ENCODE results near the gene ACADS. TPM values are rescaled to one million over a fixed set of nuclear protein-coding genes. Genes with fewer than 3 reads are reported as not detected.

Gene ACADS
- polyA plus RNA-seq, 1 donor from 2014 or later = 3.6 TPM

DNA sequence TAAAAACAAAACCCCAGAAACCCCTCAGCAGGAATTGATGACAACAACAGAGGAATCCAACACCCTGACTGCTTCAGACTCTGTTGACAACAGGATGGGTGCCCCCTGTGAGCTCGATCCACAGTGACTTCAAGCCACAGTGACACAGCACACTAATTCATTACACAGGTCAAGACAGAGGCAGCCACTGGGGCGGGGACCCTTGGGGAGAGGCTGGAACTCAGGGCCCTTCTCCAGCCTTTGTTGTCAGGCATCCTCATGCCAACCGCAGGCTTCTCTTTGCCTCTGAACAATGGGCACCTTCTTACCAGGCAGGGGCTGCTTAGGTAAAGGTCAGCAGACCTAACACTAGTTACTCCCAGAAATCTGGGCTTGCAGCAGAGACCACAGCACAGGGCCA lies 37.6 kb downstream of the ACADS start:
- no peak overlapping the region for H2AFZ ChIP-seq (ENCODE audit: low read depth, low read length)
- H3F3A ChIP-seq (ENCODE audit: insufficient read depth, low read length, poor library complexity, severe bottlenecking) = no peaks in the 10 kb centered on the region
- H4K20me1 ChIP-seq (ENCODE audit: insufficient read depth) = no peaks in the 10 kb centered on the region
- H3K36me3 ChIP-seq (ENCODE audit: insufficient read depth, low read length) = peaks cover 16% of the 10 kb centered on the region
- H3K27me3 ChIP-seq (ENCODE audit: insufficient read depth, low read depth, low read length) = no peaks in the 10 kb centered on the region
- H3K4me3 ChIP-seq (ENCODE audit: low read length) = no peak overlapping the region
- H3K79me2 ChIP-seq (replicated peaks; ENCODE audit: insufficient read depth, low read length) = no peaks in the 10 kb centered on the region
- H3K9me2 ChIP-seq (ENCODE audit: insufficient read depth, low read length) = no peaks in the 10 kb centered on the region
- TF ChIP-seq SMC3 (conservative IDR thresholded peaks at IDR 0.05; ENCODE audit: poor library complexity) (no peak), POLR2AphosphoS5 (IDR thresholded peaks at IDR 0.05) (no peak), EP300 (conservative IDR thresholded peaks at IDR 0.05; ENCODE audit: poor library complexity, severe bottlenecking) (no peak), EZH2 (IDR thresholded peaks at IDR 0.05; ENCODE audit: borderline replicate concordance, insufficient read depth, low read length, poor library complexity, severe bottlenecking) (no peak), MXI1 (conservative IDR thresholded peaks at IDR 0.05; ENCODE audit: poor library complexity, severe bottlenecking) (no peak), TAF1 (IDR thresholded peaks at IDR 0.05; ENCODE audit: low read depth) (no peak), RAD21 (conservative IDR thresholded peaks at IDR 0.05) (no peak)
- TF ChIP-seq, protein P1, sequence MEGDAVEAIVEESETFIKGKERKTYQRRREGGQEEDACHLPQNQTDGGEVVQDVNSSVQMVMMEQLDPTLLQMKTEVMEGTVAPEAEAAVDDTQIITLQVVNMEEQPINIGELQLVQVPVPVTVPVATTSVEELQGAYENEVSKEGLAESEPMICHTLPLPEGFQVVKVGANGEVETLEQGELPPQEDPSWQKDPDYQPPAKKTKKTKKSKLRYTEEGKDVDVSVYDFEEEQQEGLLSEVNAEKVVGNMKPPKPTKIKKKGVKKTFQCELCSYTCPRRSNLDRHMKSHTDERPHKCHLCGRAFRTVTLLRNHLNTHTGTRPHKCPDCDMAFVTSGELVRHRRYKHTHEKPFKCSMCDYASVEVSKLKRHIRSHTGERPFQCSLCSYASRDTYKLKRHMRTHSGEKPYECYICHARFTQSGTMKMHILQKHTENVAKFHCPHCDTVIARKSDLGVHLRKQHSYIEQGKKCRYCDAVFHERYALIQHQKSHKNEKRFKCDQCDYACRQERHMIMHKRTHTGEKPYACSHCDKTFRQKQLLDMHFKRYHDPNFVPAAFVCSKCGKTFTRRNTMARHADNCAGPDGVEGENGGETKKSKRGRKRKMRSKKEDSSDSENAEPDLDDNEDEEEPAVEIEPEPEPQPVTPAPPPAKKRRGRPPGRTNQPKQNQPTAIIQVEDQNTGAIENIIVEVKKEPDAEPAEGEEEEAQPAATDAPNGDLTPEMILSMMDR (IDR thresholded peaks at IDR 0.05; ENCODE audit: poor library complexity, severe bottlenecking) = no peak
- TF ChIP-seq, protein P2, sequence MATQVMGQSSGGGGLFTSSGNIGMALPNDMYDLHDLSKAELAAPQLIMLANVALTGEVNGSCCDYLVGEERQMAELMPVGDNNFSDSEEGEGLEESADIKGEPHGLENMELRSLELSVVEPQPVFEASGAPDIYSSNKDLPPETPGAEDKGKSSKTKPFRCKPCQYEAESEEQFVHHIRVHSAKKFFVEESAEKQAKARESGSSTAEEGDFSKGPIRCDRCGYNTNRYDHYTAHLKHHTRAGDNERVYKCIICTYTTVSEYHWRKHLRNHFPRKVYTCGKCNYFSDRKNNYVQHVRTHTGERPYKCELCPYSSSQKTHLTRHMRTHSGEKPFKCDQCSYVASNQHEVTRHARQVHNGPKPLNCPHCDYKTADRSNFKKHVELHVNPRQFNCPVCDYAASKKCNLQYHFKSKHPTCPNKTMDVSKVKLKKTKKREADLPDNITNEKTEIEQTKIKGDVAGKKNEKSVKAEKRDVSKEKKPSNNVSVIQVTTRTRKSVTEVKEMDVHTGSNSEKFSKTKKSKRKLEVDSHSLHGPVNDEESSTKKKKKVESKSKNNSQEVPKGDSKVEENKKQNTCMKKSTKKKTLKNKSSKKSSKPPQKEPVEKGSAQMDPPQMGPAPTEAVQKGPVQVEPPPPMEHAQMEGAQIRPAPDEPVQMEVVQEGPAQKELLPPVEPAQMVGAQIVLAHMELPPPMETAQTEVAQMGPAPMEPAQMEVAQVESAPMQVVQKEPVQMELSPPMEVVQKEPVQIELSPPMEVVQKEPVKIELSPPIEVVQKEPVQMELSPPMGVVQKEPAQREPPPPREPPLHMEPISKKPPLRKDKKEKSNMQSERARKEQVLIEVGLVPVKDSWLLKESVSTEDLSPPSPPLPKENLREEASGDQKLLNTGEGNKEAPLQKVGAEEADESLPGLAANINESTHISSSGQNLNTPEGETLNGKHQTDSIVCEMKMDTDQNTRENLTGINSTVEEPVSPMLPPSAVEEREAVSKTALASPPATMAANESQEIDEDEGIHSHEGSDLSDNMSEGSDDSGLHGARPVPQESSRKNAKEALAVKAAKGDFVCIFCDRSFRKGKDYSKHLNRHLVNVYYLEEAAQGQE (IDR thresholded peaks at IDR 0.05; ENCODE audit: borderline replicate concordance) = no peak
- no peak overlapping the region for H3K9ac ChIP-seq (ENCODE audit: low read length)
- H3K9me3 ChIP-seq (ENCODE audit: low read length) = no peaks in the 10 kb centered on the region
- H3K4me2 ChIP-seq (ENCODE audit: low read length) = no peak overlapping the region
- H3K27ac ChIP-seq (ENCODE audit: low read length) = no peak overlapping the region

DNA sequence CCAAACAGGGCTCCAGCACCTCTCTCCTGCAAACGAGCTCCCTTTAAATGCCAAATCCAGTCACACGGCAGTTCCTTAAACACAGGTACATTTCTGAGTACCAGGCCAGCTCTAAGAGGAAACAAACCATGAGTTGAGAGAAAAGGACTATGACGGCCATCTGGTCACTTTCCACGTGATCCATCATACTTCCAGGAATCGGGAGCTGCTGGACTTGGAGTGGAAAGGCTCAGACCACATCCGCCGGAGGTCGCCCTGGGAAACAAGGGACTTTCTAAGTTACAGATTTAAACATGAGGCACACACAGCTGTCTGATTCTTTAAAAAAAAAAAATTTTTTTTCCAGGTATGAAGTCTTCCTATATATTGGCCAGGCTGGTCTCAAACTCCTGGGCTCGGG lies 39.2 kb downstream of the ACADS start:
- Histone ChIP-seq H3K27me3 (ENCODE audit: insufficient read depth, low read depth, low read length) (no peaks in the 10 kb centered on the region), H3K4me2 (ENCODE audit: low read length) (no peak overlapping the region), H3K9me3 (ENCODE audit: low read length) (no peaks in the 10 kb centered on the region), H3K79me2 (replicated peaks; ENCODE audit: insufficient read depth, low read length) (no peaks in the 10 kb centered on the region), H3K9me2 (ENCODE audit: insufficient read depth, low read length) (no peaks in the 10 kb centered on the region), H4K20me1 (ENCODE audit: insufficient read depth) (no peaks in the 10 kb centered on the region), H3K27ac (ENCODE audit: low read length) (no peak overlapping the region), H3F3A (ENCODE audit: insufficient read depth, low read length, poor library complexity, severe bottlenecking) (no peaks in the 10 kb centered on the region), H3K4me3 (ENCODE audit: low read length) (no peak overlapping the region), H3K36me3 (ENCODE audit: insufficient read depth, low read length) (peaks cover 16% of the 10 kb centered on the region), H2AFZ (ENCODE audit: low read depth, low read length) (no peak overlapping the region), H3K9ac (ENCODE audit: low read length) (no peak overlapping the region)
- no peak for TF ChIP-seq SMC3 (conservative IDR thresholded peaks at IDR 0.05; ENCODE audit: poor library complexity)
- TF ChIP-seq EZH2 (IDR thresholded peaks at IDR 0.05; ENCODE audit: borderline replicate concordance, insufficient read depth, low read length, poor library complexity, severe bottlenecking) = no peak
- no peak for TF ChIP-seq POLR2AphosphoS5 (IDR thresholded peaks at IDR 0.05)
- no peak for TF ChIP-seq TAF1 (IDR thresholded peaks at IDR 0.05; ENCODE audit: low read depth)
- TF ChIP-seq MXI1 (conservative IDR thresholded peaks at IDR 0.05; ENCODE audit: poor library complexity, severe bottlenecking) = no peak
- no peak for TF ChIP-seq RAD21 (conservative IDR thresholded peaks at IDR 0.05)
- TF ChIP-seq, protein P2 (IDR thresholded peaks at IDR 0.05; ENCODE audit: borderline replicate concordance) = no peak
- TF ChIP-seq, protein P1 (IDR thresholded peaks at IDR 0.05; ENCODE audit: poor library complexity, severe bottlenecking) = no peak
- TF ChIP-seq EP300 (conservative IDR thresholded peaks at IDR 0.05; ENCODE audit: poor library complexity, severe bottlenecking) = no peak

Data from neural cell (in vitro differentiated cells).